Jurkat, Clone E6-1 (cell line): Measurements from ENCODE around the gene CHM.
"Not testable (repeated sequence)": the region's sequence is repeated elsewhere in the genome, so short reads cannot be mapped to it uniquely, and the experiment has no call there.

Source experiments
- DNase-seq: peaks from one replicate; pipeline ENCODE4 v3.0.0-alpha.2; 2011; ENCODE audit warnings: low read depth, low spot score
- H3K4me3 ChIP-seq: 2 replicates; pipeline ENCODE4 v1.5.1; 2011; ENCODE audit warnings: mild to moderate bottlenecking, low read length, control low read depth, moderate library complexity

The CHM gene

DNA sequence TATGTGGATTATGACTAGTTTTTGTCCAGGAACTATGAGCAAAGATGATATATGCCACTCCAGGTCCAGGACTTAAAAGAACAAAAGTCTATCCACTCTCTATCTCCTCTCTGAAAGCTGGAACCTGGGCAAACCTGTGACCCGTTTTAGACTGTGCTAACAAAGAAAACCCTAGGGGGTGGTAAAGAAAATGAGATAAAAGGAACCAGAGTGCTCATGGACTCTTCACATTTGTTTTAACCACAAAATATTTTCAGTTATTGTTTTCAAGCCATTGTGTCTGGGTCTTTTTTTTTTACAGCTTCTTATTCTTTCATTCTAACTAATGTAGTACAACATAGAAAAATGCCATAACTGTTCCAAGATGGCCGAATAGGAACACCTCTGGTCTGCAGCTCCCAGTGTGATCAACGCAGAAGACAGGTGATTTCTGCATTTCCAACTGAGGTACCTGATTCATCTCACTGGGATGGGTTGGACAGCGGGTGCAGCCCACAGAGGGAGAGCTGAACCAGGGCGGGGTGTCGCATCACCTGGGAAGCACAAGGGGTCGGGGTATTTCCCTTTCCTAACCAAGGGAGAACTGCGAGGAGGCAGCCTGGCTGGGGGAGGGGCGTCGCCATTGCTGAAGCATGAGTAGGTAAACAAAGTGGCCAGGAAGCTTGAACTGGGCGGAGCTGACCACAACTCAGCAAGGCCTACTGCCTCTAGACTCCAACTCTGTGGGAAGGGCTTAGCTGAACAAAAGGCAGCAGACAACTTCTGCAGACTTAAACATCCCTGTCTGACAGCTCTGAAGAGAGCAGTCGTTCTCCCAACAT is 45.1 kb downstream of the CHM start:
- H3K4me3 ChIP-seq, result no peak overlapping the region
- no peak for DNase-seq

DNA sequence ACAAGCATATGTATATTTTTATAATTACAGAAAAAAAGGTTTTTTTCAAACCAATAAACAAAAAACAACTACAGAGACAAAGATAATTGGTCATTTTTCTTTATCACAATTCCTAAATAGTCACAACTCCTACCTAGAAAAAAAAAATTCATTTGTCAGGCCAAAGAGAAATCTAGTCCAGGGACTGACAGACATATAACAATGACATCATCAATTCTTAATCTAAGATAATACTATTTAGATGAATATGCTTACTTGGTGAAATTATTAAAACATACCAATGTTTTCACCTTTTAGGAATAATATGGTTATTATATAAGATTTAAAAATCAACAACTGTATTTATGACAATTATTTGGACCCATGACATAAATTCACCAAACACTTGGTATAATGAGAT is 48.4 kb downstream of the CHM start:
- H3K4me3 ChIP-seq, result no peak overlapping the region
- no peak for DNase-seq

DNA sequence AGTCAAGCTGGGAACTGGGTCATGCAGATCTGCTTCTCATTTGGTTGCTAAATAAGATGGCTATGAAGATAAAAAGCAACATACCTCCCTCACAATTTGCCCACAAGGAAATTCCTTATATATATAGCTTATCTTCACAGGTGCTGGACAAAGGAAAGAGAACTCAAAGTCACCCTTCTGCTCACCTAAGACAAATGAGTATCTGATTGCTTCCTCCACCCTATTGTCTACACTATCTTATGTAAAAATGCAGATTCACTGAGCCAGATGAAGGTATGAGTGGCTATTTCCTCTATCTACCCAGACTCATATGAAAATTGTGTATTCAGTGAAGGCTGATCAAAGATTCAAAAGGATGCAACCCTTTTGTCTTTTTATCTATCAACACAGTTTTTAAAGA is 50.8 kb downstream of the CHM start:
- no peak for DNase-seq

GRCh38 chrX:85995641-85996040 is 51.7 kb downstream of the CHM start:
- no peak for DNase-seq

More for the DNA sequence above, 50.8 kb downstream of the CHM start:
- no peak overlapping the region for H3K4me3 ChIP-seq

GRCh38 chrX:85994797-85995196 is 52.6 kb downstream of the CHM start:
- H3K4me3 ChIP-seq, result no peak overlapping the region
- no peak for DNase-seq

More at GRCh38 chrX:85995641-85996040, 51.7 kb downstream of the CHM start:
- H3K4me3 ChIP-seq, result no peak overlapping the region

DNA sequence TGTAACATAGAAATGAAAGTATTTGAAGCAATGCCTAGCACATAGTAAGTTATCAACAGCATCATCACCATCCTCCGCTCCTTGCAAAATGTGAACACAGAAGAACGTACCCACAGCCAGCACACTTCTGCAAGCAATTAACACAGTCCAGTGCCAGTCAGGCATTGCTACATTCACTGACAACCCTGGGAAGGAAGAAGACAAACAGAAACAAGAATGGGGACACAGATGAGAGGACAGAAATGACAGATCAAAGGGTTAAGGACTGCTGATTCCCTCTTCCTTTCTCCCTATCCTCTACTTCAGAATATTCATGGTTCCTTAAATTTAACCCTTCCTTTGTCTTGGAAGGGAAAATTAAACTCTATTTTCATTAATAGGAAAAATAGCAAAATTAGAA is 53.1 kb downstream of the CHM start:
- no peak overlapping the region for H3K4me3 ChIP-seq
- no peak for DNase-seq

DNA sequence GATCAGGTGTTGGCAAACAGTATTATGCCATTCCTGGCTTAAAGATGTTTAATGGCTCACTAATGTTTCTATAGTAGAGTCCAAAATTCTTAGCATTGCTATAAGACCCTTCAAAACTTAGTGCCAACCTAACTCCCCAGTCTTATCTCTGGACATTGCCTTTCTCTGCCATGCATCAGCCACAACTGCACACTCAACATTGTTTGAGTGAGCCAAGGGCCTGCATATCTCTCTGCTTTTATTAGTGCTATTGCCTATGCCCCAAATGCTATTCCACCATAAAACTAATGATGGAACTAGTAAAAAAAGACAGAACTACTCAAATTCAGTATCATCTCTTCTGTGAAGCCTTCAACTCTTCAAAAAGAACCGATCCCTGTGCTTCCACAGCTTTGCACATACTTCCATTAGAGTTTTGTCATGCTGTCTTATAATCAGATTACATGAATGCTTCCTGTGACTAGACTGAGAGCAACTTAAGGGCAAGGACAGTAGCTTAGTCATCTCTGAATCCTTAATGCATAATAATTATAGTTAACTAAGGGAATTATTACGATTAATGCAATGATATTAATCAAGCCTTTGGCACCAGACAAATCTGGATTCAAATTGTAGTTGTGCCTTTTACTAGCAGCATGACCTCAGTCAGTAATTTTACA is 53.7 kb downstream of the CHM start:
- H3K4me3 ChIP-seq, result no peak overlapping the region
- DNase-seq, result no peak

DNA sequence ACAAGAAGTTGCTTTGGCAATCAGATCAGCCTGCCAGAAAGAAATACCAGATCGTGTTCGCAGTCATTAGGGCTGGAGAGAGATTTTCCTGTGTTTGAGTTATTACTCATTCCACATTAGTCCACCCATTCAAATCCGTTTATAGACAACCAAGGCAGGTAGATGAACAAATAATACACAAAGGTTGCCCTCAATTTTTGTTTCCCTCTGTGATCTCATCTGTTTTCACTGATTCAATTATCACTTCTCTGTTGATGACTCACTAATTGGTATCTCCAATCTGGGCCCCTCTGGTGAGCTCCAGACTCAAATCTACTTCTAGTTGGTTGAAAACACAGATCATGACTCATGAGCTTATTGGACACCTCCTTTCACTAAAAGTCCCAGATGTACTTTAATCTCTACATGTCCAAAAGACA is 54.5 kb downstream of the CHM start:
- no peak overlapping the region for H3K4me3 ChIP-seq
- DNase-seq, result no peak

DNA sequence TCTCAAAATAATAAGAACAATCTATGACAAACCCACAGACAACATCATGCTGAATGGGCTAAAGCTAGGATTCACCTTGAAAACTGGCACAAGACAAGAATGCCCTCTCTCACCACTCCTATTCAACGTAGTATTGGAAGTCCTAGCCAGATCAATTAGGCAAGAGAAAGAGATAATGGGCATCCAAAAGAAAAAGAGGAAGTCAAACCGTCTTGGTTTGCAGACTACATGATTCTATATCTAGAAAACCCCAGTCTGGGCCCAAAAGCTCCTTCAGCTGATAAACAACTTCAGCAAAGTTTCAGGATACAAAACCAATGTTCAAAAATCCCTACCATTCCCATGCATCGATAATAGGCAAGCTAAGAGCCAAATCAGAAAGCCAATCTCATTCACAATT is 59.0 kb downstream of the CHM start:
- H3K4me3 ChIP-seq, result no peak overlapping the region
- no peak for DNase-seq

DNA sequence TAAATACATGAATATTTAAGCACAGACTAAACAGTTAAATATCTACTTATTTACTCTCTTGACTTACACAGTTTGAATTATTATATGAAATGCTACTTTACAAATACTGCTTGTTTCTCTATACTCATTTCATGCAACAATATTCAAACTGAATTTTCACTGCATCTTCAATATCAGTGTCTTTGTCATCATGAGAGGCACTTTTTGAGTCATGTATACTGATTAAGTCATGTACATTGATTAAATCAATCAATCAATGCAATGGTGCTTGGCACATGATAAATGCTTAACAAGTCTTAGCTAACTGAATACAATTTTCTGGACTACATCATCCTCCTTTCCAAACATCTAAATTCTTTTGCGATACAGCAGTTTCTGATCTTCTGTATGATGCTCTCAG is 67.1 kb downstream of the CHM start:
- no peak for DNase-seq
- no peak overlapping the region for H3K4me3 ChIP-seq

GRCh38 chrX:85977218-85977617 is 70.1 kb downstream of the CHM start:
- no peak overlapping the region for H3K4me3 ChIP-seq
- no peak for DNase-seq

GRCh38 chrX:85972351-85972750 is 75.0 kb downstream of the CHM start:
- not testable (repeated sequence) for H3K4me3 ChIP-seq, DNase-seq

DNA sequence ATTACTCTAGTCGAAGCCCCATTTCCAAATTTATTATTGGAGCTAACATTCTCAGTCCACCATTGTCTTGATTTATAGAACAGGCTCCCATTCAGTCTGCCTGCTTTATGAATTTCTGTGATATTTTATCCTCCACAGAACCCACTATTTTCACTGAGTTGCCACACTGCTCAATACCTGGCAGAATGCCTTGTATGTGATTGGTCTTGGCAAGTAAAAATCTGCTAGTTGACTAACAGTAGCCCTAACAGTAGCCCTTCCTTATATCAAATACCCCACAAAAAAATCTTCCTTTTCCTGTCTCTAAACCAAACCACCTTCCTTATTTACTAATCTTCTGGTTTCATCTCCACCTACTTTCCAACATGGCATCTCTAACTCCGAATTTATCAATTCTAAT is 82.6 kb downstream of the CHM start:
- DNase-seq, result no peak

DNA sequence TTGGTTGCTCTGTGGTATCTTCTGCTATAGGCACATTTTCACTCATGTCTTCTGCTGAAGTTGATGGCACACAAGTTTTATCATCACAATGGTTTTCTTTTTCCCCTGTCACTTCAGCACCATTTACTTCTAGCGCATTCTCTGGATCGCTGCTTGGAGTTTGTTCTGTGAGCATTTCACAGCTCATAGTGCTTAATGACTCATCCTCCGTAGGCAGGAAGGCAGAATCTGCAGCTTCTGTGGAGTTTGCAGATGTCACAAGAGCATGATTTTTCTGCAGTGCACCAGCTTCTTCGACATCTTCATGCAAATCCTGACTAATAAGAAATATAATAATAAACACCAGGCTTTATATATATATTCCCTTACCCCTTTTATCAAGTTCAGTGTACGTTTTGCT is 83.6 kb downstream of the CHM start:
- DNase-seq, result no peak

More for the DNA sequence above, 82.6 kb downstream of the CHM start:
- no peak overlapping the region for H3K4me3 ChIP-seq

GRCh38 chrX:85955510-85955909 is 91.8 kb downstream of the CHM start:
- H3K4me3 ChIP-seq, result no peak overlapping the region
- DNase-seq, result no peak

More for the DNA sequence above, 83.6 kb downstream of the CHM start:
- no peak overlapping the region for H3K4me3 ChIP-seq

GRCh38 chrX:85944751-85945150 is 102.6 kb downstream of the CHM start:
- H3K4me3 ChIP-seq, DNase-seq: not testable (repeated sequence)

DNA sequence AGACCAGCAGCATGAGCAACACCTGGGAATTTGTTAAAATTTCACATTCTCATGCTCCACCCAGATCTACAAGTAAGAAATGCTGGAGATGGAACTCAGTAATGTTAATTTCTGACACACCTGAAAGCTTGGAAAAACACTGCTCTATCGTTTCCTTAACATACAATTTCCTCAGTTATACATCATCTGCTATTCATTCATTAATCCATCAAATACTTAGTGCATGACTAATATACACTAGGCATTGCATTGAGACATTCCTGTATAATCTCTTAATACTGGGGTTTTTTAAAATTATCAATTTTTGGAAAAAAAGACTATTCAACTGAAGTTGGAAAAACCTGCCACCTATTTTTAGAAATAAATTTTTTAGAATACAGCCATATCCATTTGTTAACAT is 106.1 kb downstream of the CHM start:
- H3K4me3 ChIP-seq, result no peak overlapping the region
- DNase-seq, result no peak

DNA sequence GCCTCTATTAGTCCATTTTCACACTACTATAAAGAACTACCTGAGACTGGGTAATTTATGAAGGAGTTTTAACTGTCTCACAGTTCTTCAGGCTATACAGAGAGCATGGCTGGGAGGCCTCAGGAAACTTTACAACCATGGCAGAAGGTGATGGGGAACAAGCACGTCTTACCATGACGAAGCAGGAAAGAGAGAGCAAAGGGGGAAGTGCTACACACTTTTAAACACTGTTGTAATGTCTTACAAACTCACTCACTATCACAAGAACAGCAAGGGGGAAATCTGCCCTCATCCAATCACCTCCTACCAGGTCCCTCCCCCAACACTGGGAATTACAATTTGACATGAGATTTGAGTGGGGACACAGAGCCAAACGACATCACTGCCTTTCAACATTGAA is 107.4 kb downstream of the CHM start:
- DNase-seq, H3K4me3 ChIP-seq: not testable (repeated sequence)

DNA sequence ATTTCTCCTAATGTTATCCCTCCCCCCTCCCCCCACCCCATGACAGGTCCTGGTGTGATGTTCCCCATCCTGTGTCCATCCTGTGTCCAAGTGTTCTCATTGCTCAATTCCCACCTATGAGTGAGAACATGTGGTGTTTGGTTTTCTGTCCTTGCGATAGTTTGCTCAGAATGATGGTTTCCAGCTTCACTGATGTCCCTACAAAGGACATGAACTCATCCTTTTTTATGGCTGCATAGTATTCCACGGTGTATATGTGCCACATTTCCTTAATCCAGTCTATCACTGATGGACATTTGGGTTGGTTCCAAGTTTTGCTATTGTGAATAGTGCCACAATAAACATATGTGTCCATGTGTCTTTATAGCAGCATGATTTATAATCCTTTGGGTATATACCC is 113.0 kb downstream of the CHM start:
- DNase-seq, H3K4me3 ChIP-seq: not testable (repeated sequence)

- no peak overlapping the region for H3K4me3 ChIP-seq
- DNase-seq, result no peak
Measured at GRCh38 chrX:85930099-85930498, 117.3 kb downstream of the CHM start.

GRCh38 chrX:85928606-85929005 is 118.8 kb downstream of the CHM start:
- no peak for DNase-seq
- H3K4me3 ChIP-seq, result no peak overlapping the region
